Uterus (tissue), 2 donors: ENCODE measurements around the gene NBR1.

Experiments
- CTCF ChIP-seq, 4 experiments: fragments of 200-600 bp in 2 of 4; fragments of 450-650 bp in 2 of 4; sonication (generic) in 2 of 4; IDR thresholded peaks; one replicate each; pipeline ENCODE4 v1.5.1; 2016 to 2019; ENCODE audit warnings: antibody characterized with exemption in 4 of 4, mild to moderate bottlenecking in 2 of 4, moderate library complexity in 1 of 4
- POLR2A ChIP-seq, 2 donors: fragments of 450-650 bp; IDR thresholded peaks; one replicate each; pipeline ENCODE4 v1.6.1; 2016; ENCODE audit warnings: antibody characterized with exemption in 2 of 2, mild to moderate bottlenecking in 1 of 2, moderate library complexity in 1 of 2

- TF ChIP-seq CTCF (IDR thresholded peaks at IDR 0.05) (no peak), POLR2A (IDR thresholded peaks at IDR 0.05) (no peak)
Measured at GRCh38 chr17:43183921-43184320, 12.9 kb downstream of the NBR1 start.
